ENCODE measurements around the gene DDX60.

DNA sequence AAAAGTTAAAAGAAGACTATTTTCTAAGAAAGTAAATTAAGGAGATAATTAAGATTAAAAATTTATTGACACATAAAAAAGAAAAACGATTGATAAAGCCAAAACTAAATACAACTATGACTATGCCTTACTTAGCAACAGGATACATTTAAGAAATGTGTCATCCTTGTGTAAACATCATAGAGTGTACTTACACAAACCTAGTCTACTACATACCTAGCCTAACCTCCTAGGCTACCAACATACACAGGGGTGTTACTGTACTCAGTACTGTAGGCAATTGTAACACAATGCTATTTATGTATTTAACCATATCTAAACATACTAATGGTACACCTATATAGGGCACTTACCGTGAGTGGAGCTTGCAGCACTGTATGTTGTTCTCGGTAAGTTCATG is 117.9 kb downstream of the DDX60 start:
- TF ChIP-seq, protein P1, sequence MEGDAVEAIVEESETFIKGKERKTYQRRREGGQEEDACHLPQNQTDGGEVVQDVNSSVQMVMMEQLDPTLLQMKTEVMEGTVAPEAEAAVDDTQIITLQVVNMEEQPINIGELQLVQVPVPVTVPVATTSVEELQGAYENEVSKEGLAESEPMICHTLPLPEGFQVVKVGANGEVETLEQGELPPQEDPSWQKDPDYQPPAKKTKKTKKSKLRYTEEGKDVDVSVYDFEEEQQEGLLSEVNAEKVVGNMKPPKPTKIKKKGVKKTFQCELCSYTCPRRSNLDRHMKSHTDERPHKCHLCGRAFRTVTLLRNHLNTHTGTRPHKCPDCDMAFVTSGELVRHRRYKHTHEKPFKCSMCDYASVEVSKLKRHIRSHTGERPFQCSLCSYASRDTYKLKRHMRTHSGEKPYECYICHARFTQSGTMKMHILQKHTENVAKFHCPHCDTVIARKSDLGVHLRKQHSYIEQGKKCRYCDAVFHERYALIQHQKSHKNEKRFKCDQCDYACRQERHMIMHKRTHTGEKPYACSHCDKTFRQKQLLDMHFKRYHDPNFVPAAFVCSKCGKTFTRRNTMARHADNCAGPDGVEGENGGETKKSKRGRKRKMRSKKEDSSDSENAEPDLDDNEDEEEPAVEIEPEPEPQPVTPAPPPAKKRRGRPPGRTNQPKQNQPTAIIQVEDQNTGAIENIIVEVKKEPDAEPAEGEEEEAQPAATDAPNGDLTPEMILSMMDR (IDR thresholded peaks at IDR 0.05; ENCODE audit: extremely low read depth in 1 of 2, insufficient read depth in 1 of 2, low read depth in 1 of 2, low read length in 2 of 2), result no peak
- TF ChIP-seq POLR2AphosphoS5 (IDR thresholded peaks at IDR 0.05; ENCODE audit: insufficient read depth, low read depth, low read length) (no peak), MYC (IDR thresholded peaks at IDR 0.05; ENCODE audit: low read depth, low read length) (no peak), POLR2A (IDR thresholded peaks at IDR 0.05; ENCODE audit: low read depth, low read length) (no peak), GATA2 (IDR thresholded peaks at IDR 0.05; ENCODE audit: insufficient read depth, insufficient read length, low read depth, low read length) (no peak), EZH2 (IDR thresholded peaks at IDR 0.05; ENCODE audit: borderline replicate concordance, low read depth, low read length, severe bottlenecking) (no peak), JUN (IDR thresholded peaks at IDR 0.05; ENCODE audit: borderline replicate concordance, insufficient read depth, insufficient read length, low read depth) (peak; percentile 8)
- TF ChIP-seq, protein P2, sequence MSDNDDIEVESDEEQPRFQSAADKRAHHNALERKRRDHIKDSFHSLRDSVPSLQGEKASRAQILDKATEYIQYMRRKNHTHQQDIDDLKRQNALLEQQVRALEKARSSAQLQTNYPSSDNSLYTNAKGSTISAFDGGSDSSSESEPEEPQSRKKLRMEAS (IDR thresholded peaks at IDR 0.05; ENCODE audit: insufficient read depth, insufficient read length), result no peak

All from endothelial cell of umbilical vein (primary cell).